Retinal pigment epithelial cell (primary cell): Measurements from ENCODE around the gene SLC19A2.
"Not testable (repeated sequence)": the region's sequence is repeated elsewhere in the genome, so short reads cannot be mapped to it uniquely, and the experiment has no call there.

Experiments
- DNase-seq: peaks from one replicate; pipeline ENCODE4 v3.0.0-alpha.2; 2010; ENCODE audit warnings: low read depth
- H3K4me3 ChIP-seq: 2 replicates; pipeline ENCODE4 v1.5.1; 2011; ENCODE audit warnings: mild to moderate bottlenecking, low read length, control low read depth, moderate library complexity
- TF ChIP-seq, protein P1 (sequence below): conservative IDR thresholded peaks from 2 replicates; pipeline ENCODE4 v1.5.1; 2011; ENCODE audit warnings: low read depth, low read length, control low read depth, inconsistent platforms

Gene SLC19A2

DNA sequence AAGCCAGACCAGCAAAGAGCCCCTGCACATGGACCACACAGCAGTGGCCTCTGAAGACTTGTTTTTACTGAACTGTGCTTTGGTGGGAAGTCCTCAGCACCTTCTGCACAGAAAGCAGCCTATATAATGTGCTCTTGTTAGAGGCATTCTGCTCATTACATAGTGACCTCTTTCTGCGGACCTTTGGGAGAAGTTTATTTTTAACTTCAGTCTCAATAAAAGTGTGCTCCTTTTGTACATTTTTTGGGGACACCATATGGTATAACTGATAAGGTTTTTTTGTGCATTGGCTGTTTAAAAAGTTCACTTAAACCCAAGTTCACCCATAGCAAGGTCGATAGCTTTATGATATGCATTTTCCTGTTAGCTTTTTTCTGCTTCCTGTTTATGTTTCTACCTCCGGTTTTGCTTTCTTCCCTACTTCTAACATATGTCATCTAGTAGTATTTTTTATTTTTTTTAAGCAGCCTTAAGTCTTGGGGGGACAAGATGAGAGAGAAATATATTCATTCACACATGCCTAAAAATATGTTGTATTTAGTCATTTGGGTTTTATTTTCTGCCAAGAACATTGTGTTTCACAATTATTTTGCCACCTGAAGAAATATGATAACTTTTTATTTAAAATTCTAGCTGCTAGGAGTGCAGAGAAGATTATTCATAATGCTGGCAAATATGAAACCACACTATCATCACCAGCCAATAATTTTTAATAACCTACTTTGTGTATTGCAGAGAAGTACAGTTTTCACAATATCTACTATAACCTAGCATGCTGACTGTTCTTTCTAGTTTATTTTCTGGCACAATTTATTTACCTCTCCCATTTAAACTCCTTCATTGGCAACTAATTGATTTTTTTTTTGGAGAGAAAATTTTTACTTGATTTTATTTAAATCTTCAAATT is 22.9 kb upstream of the SLC19A2 start:
- TF ChIP-seq, protein P1, sequence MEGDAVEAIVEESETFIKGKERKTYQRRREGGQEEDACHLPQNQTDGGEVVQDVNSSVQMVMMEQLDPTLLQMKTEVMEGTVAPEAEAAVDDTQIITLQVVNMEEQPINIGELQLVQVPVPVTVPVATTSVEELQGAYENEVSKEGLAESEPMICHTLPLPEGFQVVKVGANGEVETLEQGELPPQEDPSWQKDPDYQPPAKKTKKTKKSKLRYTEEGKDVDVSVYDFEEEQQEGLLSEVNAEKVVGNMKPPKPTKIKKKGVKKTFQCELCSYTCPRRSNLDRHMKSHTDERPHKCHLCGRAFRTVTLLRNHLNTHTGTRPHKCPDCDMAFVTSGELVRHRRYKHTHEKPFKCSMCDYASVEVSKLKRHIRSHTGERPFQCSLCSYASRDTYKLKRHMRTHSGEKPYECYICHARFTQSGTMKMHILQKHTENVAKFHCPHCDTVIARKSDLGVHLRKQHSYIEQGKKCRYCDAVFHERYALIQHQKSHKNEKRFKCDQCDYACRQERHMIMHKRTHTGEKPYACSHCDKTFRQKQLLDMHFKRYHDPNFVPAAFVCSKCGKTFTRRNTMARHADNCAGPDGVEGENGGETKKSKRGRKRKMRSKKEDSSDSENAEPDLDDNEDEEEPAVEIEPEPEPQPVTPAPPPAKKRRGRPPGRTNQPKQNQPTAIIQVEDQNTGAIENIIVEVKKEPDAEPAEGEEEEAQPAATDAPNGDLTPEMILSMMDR, result no peak
- H3K4me3 ChIP-seq, result no peak overlapping the region

GRCh38 chr1:169507413-169507812 is 21.7 kb upstream of the SLC19A2 start:
- TF ChIP-seq, protein P1, result no peak
- no peak for DNase-seq
- H3K4me3 ChIP-seq, result no peak overlapping the region

More for the DNA sequence above, 22.9 kb upstream of the SLC19A2 start:
- no peak for DNase-seq

- not testable (repeated sequence) for DNase-seq, H3K4me3 ChIP-seq
Observed at GRCh38 chr1:169503601-169504000, 17.9 kb upstream of the SLC19A2 start.

- TF ChIP-seq, protein P1, result no peak
- H3K4me3 ChIP-seq, result no peak overlapping the region
- DNase-seq, result no peak
Observed at GRCh38 chr1:169499807-169500206, 14.1 kb upstream of the SLC19A2 start.

DNA sequence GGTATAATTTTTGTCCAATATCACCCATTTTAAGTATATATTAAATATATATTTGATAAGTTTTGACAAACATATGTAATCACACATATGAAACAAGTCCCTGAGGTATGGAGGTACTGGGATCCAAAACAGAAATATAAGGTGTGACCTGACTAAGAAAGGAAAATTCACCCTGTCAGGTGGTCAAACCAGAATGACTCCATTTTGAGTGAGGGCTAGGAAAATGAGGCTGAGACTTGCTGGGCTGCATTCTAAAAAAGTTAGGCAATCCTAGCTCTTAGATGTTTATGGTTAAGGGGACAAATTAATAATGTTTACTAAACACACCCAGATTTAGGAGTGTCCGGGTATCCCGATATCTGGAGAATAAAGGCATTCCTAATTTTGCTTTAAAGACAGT is 11.6 kb upstream of the SLC19A2 start:
- H3K4me3 ChIP-seq, result no peak overlapping the region
- TF ChIP-seq, protein P1, result no peak
- no peak for DNase-seq

GRCh38 chr1:169495916-169496315 is 10.2 kb upstream of the SLC19A2 start:
- no peak for DNase-seq
- TF ChIP-seq, protein P1, result no peak
- no peak overlapping the region for H3K4me3 ChIP-seq

DNA sequence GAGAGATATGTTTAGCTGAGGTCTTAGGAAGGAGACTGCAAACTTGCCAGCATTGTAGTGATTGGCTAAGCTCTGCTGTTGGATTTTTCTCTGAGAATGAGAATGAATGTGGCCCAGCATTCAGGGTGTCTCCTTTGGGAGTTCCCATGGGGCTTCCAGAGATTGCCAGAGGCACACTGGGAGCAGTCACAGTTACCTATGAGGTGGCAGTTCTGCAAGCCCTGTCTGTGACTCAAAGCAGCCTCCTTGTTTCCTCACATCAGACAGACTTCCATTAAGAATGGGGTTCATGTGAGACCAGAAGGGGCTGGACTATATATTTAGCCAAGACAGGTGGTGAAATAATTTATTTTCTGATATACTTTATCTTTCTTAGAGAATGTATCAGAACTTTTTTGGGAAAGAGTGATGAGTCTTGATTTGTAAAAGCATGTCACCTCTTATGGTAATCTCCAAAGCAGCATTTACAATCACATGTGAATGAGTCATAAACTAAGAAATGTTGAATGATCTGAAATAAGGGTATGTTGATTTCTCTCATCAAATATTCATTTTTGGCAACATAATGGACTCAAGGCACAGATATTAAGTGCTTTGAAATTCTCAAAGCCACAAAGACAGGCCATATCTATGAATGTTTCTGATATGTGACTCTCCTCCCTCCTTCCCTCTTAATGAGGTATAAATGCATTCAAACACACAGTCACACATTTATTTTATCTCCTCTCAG is 9.5 kb upstream of the SLC19A2 start:
- H3K4me3 ChIP-seq, result no peak overlapping the region
- DNase-seq, result no peak
- TF ChIP-seq, protein P1, result no peak
